Fibroblast of villous mesenchyme (primary cell): ENCODE measurements around the gene PALM. TPM values are rescaled to one million over a fixed set of nuclear protein-coding genes. Genes with fewer than 3 reads are reported as not detected.
"Not testable (repeated sequence)": the region's sequence is repeated elsewhere in the genome, so short reads cannot be mapped to it uniquely, and the experiment has no call there.

Experiments used
- DNase-seq: peaks from one replicate; pipeline ENCODE4 v3.0.0-alpha.2; 2010; ENCODE audit warnings: low read depth
- H3K4me3 ChIP-seq: 2 replicates; pipeline ENCODE4 v1.5.1; 2011; ENCODE audit warnings: low read depth, mild to moderate bottlenecking, low read length
- CTCF ChIP-seq: IDR thresholded peaks from 2 replicates; pipeline ENCODE4 v1.5.1; 2012; ENCODE audit warnings: low read depth, mild to moderate bottlenecking, low read length; ENCODE audit not compliant: insufficient read depth
- total RNA-seq: library from RNA; depleted of rRNA; stranded (reverse); fragments of >200 nt; gene quantifications from 2 replicates; pipeline ENCODE4 v1.2.3, GENCODE V29; 2012

Gene PALM
- total RNA-seq, 1 donor, result 1.7 TPM

DNA sequence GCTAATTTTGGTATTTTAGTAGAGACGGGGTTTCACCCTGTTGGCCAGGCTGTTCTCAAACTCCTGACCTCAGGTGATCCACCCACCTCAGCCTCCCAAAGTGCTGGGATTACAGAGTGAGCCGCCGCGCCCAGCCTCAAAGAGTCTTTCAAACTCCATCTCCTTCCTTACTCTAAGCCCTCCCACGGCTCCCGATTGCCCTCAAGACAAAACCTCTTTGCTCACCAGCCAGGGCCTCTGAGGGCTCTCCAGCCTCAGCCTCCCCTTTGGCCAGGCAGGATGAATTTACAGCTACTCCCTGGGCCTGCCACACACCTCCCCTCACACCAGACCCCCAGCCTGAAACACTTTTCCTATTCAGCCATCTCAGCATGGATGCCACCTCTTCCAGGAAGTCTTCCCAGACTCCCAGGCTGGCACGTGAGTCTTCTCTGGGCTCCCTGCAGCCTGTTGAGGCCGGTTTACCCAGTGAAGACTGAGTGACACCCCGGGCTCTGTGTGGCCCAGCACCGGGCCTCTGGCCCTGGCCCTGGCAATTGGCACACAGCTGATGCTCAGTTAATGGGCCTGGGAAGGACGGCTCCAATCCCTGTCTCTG lies 21.1 kb upstream of the PALM start:
- no peak for TF ChIP-seq CTCF
- H3K4me3 ChIP-seq, result no peak overlapping the region
- DNase-seq, result no peak

GRCh38 chr19:688214-688613 lies 20.5 kb upstream of the PALM start:
- no peak for TF ChIP-seq CTCF
- no peak overlapping the region for H3K4me3 ChIP-seq
- DNase-seq, result no peak

DNA sequence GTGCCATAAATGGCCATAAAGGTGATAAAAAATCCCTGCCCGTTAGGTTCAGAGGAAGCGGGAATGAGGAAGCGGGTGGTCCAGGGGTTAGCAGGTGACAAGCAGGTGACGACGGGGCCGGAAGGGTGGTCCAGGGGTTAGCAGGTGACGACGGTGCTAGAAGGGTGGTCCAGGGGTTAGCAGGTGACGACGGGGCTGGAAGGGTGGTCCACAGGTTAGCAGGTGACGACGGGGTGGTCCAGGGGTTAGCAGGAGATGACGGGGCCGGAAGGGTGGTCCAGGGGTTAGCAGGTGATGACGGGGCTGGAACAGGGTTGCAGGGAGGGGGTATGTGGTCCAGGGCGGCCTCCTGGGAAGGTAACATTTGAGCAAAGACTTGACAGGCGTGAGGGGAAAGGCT lies 19.7 kb upstream of the PALM start:
- no peak for DNase-seq

GRCh38 chr19:690203-690602 lies 18.5 kb upstream of the PALM start:
- no peak for TF ChIP-seq CTCF
- DNase-seq, result no peak
- no peak overlapping the region for H3K4me3 ChIP-seq

More for the DNA sequence above, 19.7 kb upstream of the PALM start:
- TF ChIP-seq CTCF, result no peak
- no peak overlapping the region for H3K4me3 ChIP-seq

DNA sequence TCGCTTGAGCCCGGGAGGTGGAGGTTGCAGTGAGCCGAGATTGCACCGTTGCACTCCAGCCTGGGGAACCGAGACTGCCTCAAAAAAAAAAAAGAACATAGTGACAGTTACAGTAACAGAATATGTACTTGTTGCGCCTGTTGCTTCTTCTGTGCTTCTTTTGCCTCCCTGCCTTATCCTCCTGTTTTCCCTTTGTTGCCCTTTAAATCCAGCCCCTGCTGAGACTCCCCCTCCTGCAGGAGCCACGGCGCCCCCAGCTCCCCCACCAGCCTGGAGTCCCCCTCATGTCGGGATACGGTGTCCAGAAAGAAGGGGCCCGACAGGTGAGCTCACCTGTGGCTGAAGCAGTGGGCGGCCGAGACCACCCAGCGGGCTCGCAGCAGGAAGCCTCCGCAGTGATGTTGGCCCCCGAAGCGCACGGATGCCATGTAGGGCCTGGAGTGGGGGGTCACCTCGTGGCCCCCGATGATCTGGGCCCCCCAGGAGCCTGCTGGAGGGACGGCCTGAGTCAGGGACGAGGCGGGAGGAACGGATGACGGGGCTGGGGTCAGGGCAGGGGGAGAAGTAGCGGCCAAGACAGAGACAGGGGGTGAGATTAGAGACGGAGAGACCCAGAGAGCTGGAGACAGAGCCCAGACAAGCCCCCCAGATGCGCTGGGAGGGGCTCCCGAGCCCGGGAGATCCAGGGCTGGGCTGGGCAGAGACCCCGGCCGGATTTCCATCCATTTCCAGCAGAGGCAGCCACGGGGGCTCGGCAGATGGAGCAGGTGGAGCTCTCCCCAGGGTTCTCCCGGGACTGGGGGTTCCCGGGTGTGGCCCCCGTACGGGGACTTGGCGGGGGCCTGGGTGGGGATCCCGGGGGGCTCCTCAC lies 14.0 kb upstream of the PALM start:
- DNase-seq, result no peak
- H3K4me3 ChIP-seq, result no peak overlapping the region
- TF ChIP-seq CTCF, result no peak

DNA sequence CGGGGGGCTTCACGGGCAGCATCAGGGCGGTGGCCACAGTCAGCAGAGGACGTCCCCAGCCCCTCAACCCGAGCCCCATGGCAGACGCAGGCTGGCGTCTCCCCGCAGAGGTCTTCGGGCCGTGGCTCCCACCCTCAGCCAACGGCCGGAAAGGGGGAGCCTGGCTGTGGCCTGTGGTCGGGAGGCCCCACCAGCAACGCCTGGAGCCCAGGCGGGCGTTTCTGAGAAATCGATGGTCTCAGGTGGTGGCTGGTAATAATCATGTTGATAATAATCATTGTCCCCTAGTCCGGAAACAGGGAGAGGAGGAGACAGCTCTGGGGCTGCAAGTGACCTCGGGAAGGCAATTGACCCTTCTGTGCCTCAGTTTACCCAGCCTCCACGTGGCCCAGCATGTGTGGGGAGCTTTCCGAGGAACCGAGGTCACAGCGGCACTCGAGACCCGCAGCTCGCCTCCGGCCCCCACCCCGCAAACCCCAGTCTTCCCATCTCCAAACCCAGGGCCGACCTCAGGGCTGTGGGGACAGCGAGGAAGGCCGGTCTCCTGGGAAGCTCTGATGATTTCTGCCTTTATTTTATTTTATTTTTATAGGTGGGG lies 13.3 kb upstream of the PALM start, which contains the start of gene PRSS57:
TSS of gene PRSS57 (minus strand) at position 101 of the 598 bp plus-strand sequence. CDS start at position 79, 22 bp downstream.
- DNase-seq, result no peak
- H3K4me3 ChIP-seq, result no peak within 1 kb of the TSS
- TF ChIP-seq CTCF, result no peak

- H3K4me3 ChIP-seq, DNase-seq: not testable (repeated sequence)
Measured at GRCh38 chr19:698529-698928, 10.2 kb upstream of the PALM start.

- DNase-seq, H3K4me3 ChIP-seq: not testable (repeated sequence)
Measured at GRCh38 chr19:699885-700284, 8.8 kb upstream of the PALM start.

- not testable (repeated sequence) for H3K4me3 ChIP-seq, DNase-seq
Measured at GRCh38 chr19:702847-703246, 5.9 kb upstream of the PALM start.
